Kidney (tissue), 14 donors: ENCODE measurements around the gene SPATS2L. TPM values are rescaled to one million over a fixed set of nuclear protein-coding genes. Genes with fewer than 3 reads are reported as not detected.

Experiments
- DNase-seq, 5 donors: peaks; one replicate each; pipeline ENCODE4 v3.0.0-alpha.2; 2013 to 2020
- FAIRE-seq: peaks from 2 replicates; lab custom pipeline; 2012; peaks lifted over from hg19 to GRCh38; lab: Jason Lieb, UNC
- H3K27ac ChIP-seq, 2 donors: one replicate each; pipeline ENCODE4 v1.7.0; 2013; ENCODE audit warnings: low read depth in 2 of 2, low read length in 2 of 2, inconsistent platforms in 1 of 2
- H3K27me3 ChIP-seq: one replicate; pipeline ENCODE4 v1.7.1; 2013; ENCODE audit warnings: low read length, inconsistent platforms; ENCODE audit not compliant: control insufficient read depth, insufficient read depth
- H3K36me3 ChIP-seq, 3 donors: one replicate each; pipeline versions ENCODE4 v1.7.0 to v1.7.1; 2013; ENCODE audit warnings: low read length in 3 of 3, control low read depth in 1 of 3, inconsistent platforms in 1 of 3; ENCODE audit not compliant: insufficient read depth in 3 of 3, control insufficient read depth in 2 of 3
- H3K4me1 ChIP-seq, 3 donors: one replicate each; pipeline versions ENCODE4 v1.7.0 to v1.7.1; 2013; ENCODE audit warnings: low read length in 3 of 3, inconsistent platforms in 1 of 3, low read depth in 1 of 3; ENCODE audit not compliant: control insufficient read depth in 2 of 3, insufficient read depth in 2 of 3
- H3K4me3 ChIP-seq, 3 donors: one replicate each; pipeline versions ENCODE4 v1.7.0 to v1.8.1; 2013; ENCODE audit warnings: low read length in 3 of 3, control low read depth in 1 of 3, inconsistent platforms in 1 of 3
- H3K9ac ChIP-seq, 3 donors: one replicate each; pipeline versions ENCODE4 v1.7.0 to v1.7.1; 2013; ENCODE audit warnings: low read length in 3 of 3, control low read depth in 1 of 3, inconsistent platforms in 1 of 3
- H3K9me3 ChIP-seq, 3 donors: one replicate each; pipeline versions ENCODE4 v1.7.0 to v1.7.1; 2013; ENCODE audit warnings: low read length in 3 of 3, control low read depth in 1 of 3, inconsistent platforms in 1 of 3; ENCODE audit not compliant: control insufficient read depth in 2 of 3, insufficient read depth in 1 of 3
- intact Hi-C: fragments of 100-400 bp; cut with DNase I; formaldehyde crosslinking; loops from one replicate; pipeline ENCODE4 v1.11.1; 2022
- polyA plus RNA-seq: library from polyadenylated mRNA; stranded (reverse); fragments of 350-450 nt; fragmentation: Illumina TruSeq; extraction: RNeasy Lipid Tissue Mini Kit (QIAGEN cat#74804); gene quantifications from one replicate; pipeline ENCODE4 v1.2.3, GENCODE V29; 2014; ENCODE audit warnings: low read depth, low replicate concordance; ENCODE audit not compliant: insufficient read depth
- total RNA-seq: library from RNA; stranded (reverse); fragmentation: NEBNext Ultra II Directional; extraction: Animal tissue kit (Norgen Biotek cat#: 25700); gene quantifications from one replicate; pipeline ENCODE4 v1.2.1, GENCODE V29; 2021
- TF ChIP-seq, protein P1 (sequence below): IDR thresholded peaks from 3 replicates; pipeline ENCODE4 v1.5.1; 2012; ENCODE audit warnings: mild to moderate bottlenecking, moderate library complexity, borderline replicate concordance; ENCODE audit not compliant: insufficient read depth; ENCODE audit errors: extremely low read depth
- donor health status: control.
- donor health status: control.
- donor health status: control.
- donor health status: control.
- donor health status: control.
- donor health status: DM: yes; HTN: yes; CAD: no.
- donor health status: Normal renal cell carcinoma (clear cell type).

The SPATS2L gene
- total and polyA plus RNA-seq, 2 donors from 2014 or later: 86.1 to 166 TPM

DNA sequence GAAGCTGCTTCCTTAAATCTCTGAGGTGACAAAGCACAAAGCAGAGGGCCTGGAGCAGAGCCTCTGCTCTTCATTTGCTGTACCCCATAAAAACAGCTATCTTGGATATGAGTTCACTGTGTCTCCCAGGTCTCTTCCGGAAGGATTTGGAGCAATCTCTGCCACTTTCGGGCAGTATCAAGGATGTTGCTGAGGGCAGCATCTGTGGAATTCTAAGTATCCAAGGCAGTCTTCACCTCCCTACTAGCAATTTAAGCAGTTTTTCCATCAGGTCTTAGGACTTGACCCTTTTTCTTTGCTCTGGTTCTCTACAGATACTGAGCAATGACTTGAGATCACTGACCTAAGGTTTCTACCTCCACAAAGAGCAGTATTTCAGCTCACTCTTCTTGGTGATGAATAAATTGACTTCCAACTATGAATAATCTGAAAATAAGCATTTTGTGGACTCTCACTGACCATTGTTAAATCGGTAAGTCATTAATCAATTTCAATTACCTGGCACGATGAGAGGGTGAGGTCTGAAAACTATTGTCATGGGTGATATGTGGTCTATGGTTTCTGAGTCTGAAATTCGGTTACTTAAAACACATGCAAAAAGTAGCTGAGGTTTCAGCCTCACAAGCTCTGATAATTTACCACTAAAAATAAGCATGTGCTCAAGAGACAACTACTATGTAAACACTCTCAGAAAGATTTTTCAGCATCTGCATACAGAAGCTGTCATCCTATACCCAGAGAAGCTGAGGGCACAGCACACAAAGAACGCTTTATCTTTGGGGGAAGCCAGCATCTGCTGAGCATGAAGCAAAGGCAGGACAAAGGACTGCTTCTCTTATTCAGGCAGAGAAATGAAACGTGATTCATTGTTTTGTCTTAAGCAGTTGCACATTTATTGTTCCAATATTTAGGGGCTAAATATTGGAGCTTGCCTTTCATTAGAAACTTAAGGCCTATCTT, 32.1 kb upstream of the SPATS2L start:
- peaks cover 0 to 3% (median 0%) of the 10 kb centered on the region in 3 donors for H3K4me1 ChIP-seq
- DNase-seq (no peak), FAIRE-seq (no peak)
- TF ChIP-seq, protein P1, sequence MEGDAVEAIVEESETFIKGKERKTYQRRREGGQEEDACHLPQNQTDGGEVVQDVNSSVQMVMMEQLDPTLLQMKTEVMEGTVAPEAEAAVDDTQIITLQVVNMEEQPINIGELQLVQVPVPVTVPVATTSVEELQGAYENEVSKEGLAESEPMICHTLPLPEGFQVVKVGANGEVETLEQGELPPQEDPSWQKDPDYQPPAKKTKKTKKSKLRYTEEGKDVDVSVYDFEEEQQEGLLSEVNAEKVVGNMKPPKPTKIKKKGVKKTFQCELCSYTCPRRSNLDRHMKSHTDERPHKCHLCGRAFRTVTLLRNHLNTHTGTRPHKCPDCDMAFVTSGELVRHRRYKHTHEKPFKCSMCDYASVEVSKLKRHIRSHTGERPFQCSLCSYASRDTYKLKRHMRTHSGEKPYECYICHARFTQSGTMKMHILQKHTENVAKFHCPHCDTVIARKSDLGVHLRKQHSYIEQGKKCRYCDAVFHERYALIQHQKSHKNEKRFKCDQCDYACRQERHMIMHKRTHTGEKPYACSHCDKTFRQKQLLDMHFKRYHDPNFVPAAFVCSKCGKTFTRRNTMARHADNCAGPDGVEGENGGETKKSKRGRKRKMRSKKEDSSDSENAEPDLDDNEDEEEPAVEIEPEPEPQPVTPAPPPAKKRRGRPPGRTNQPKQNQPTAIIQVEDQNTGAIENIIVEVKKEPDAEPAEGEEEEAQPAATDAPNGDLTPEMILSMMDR: no peak
- intact Hi-C loops: no loop called here
- H3K27ac ChIP-seq: no peak overlapping the region
- no peaks in the 10 kb centered on the region for H3K36me3 ChIP-seq
- H3K9me3 ChIP-seq: no peaks in the 10 kb centered on the region
- H3K27me3 ChIP-seq: no peaks in the 10 kb centered on the region
- H3K9ac ChIP-seq: no peak overlapping the region
- no peak overlapping the region for H3K4me3 ChIP-seq

DNA sequence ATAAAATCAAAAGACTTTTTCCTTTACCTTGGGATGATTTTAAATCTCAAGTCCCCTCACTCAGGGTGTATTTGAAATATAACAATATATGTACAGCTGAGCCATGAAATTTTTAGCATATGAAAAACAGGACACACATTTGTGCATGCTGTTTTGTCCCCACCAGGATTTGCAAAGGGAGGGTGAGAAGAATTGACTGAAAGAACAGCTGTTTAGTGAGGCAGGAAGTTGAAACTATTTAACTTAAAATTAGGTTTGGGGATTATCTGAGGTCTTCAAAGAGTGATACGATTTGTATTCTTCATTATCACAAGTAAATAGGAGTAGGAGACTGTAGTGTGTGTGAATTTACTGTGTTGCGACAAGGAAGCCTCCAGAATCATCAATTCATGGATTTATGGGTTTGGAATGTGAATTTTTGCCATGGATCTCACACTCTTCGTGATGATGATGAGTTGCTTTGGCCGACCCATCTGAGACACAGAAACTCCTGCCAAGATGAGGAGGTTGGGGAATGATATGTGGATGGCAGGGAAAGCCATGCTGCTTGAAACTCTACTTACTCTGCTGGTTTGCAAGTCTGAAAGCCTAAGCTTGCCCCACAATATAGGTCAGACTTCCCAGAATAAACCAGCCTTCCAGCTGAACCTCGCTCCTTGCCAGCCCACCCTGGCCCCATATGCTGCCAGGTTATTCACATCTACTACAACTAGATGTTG, 31.0 kb upstream of the SPATS2L start:
- H3K9ac ChIP-seq: no peak overlapping the region
- intact Hi-C loops: no loop called here
- no peak overlapping the region for H3K4me3 ChIP-seq
- FAIRE-seq (no peak), DNase-seq (no peak)
- no peaks in the 10 kb centered on the region for H3K36me3 ChIP-seq
- peaks cover 0 to 3% (median 0%) of the 10 kb centered on the region in 3 donors for H3K4me1 ChIP-seq
- no peaks in the 10 kb centered on the region for H3K27me3 ChIP-seq
- TF ChIP-seq, protein P1: no peak
- no peaks in the 10 kb centered on the region for H3K9me3 ChIP-seq
- no peak overlapping the region for H3K27ac ChIP-seq

DNA sequence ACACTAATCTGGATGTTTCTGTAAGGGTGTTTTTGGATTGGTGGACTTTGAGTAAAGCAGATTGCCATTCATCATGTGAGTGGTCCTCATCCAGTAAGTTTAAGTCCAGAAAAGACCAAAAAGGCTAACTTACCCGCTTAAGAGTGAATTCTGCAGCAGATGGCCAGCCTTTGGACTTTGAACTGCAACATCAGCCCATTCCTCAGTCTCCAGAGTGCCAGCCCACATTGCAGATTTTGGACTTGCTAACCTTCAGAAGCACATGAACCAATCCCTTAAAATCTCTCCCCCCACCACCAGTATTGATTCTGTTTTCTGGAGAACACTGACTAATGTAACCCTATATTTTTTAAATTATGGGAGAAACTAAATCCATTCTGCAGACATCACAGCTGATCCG, 30.0 kb upstream of the SPATS2L start:
- intact Hi-C loops: no loop called here
- Histone ChIP-seq H3K4me1 (peaks cover 0 to 3% (median 0%) of the 10 kb centered on the region in 3 donors), H3K36me3 (no peaks in the 10 kb centered on the region), H3K4me3 (no peak overlapping the region), H3K27ac (no peak overlapping the region), H3K27me3 (no peaks in the 10 kb centered on the region), H3K9me3 (no peaks in the 10 kb centered on the region), H3K9ac (no peak overlapping the region)
- DNase-seq: no peak
- FAIRE-seq: no peak
- TF ChIP-seq, protein P1: no peak
